HepG2 (cell line): Measurements from ENCODE around the gene SCFD2. TPM values are rescaled to one million over a fixed set of nuclear protein-coding genes. Genes with fewer than 3 reads are reported as not detected.

ENCODE experiments used
- ATF4 ChIP-seq, 2 experiments: fragments of 450-650 bp in 1 of 2; sonication (generic) in 1 of 2; formaldehyde crosslinking; IDR thresholded peaks; 2 replicates each; pipeline versions ENCODE4 v1.5.0 to v1.8.0; 2020 to 2022; ENCODE audit warnings: mild to moderate bottlenecking in 1 of 2, missing genetic modification reagents in 1 of 2
- ATF6 ChIP-seq: sonication (generic); formaldehyde crosslinking; conservative IDR thresholded peaks from 2 replicates; pipeline ENCODE4 v1.4.0; 2020; ENCODE audit warnings: missing genetic modification reagents
- ATF7-NPFF ChIP-seq: sonication (generic); formaldehyde crosslinking; IDR thresholded peaks from 2 replicates; pipeline ENCODE4 v1.8.1; 2023; ENCODE audit warnings: mild to moderate bottlenecking, low read depth, missing genetic modification reagents, moderate library complexity
- CENPT ChIP-seq: sonication (generic); formaldehyde crosslinking; IDR thresholded peaks from 2 replicates; pipeline ENCODE4 v1.8.0; 2022; ENCODE audit warnings: low read depth, mild to moderate bottlenecking, moderate library complexity, missing genetic modification reagents
- CHD4 ChIP-seq: fragments of 200-600 bp; sonication (generic); IDR thresholded peaks from 2 replicates; pipeline ENCODE4 v1.7.0; 2017; ENCODE audit warnings: mild to moderate bottlenecking, low read length, borderline replicate concordance
- FOXO4 ChIP-seq: sonication (generic); formaldehyde crosslinking; conservative IDR thresholded peaks from 2 replicates; pipeline ENCODE4 v1.8.1; 2023; ENCODE audit warnings: missing genetic modification reagents
- GTF3A ChIP-seq: sonication (generic); formaldehyde crosslinking; conservative IDR thresholded peaks from 2 replicates; pipeline ENCODE4 v1.4.0; 2020; ENCODE audit warnings: mild to moderate bottlenecking, missing genetic modification reagents
- KLF6 ChIP-seq: IDR thresholded peaks from 2 replicates; pipeline ENCODE4 v1.8.0; 2016; ENCODE audit warnings: missing biosample characterization, missing genetic modification reagents
- SP5 ChIP-seq: IDR thresholded peaks from 2 replicates; pipeline ENCODE4 v1.6.1; 2016; ENCODE audit warnings: low read depth, borderline replicate concordance
- ZBTB20 ChIP-seq: sonication (generic); formaldehyde crosslinking; IDR thresholded peaks from 2 replicates; pipeline ENCODE4 v1.8.1; 2023; ENCODE audit warnings: missing genetic modification reagents, low read depth, mild to moderate bottlenecking, borderline replicate concordance
- ZFP37 ChIP-seq: sonication (generic); formaldehyde crosslinking; IDR thresholded peaks from 2 replicates; pipeline ENCODE4 v1.4.0; 2020; ENCODE audit warnings: missing genetic modification reagents, borderline replicate concordance
- ZFP90 ChIP-seq: sonication (generic); formaldehyde crosslinking; IDR thresholded peaks from 2 replicates; pipeline ENCODE4 v1.8.0; 2022; ENCODE audit warnings: missing genetic modification reagents, mild to moderate bottlenecking, inconsistent platforms, borderline replicate concordance
- ZNF142 ChIP-seq: sonication (generic); formaldehyde crosslinking; IDR thresholded peaks from 2 replicates; pipeline ENCODE4 v1.4.0; 2020; ENCODE audit warnings: missing genetic modification reagents
- ZNF253 ChIP-seq: sonication (generic); formaldehyde crosslinking; IDR thresholded peaks from 2 replicates; pipeline ENCODE4 v1.8.0; 2022; ENCODE audit warnings: mild to moderate bottlenecking, missing genetic modification reagents, borderline replicate concordance
- ZNF274 ChIP-seq: sonication (generic); formaldehyde crosslinking; IDR thresholded peaks from 2 replicates; pipeline ENCODE4 v1.5.1; 2020; ENCODE audit warnings: mild to moderate bottlenecking, missing genetic modification reagents
- polyA plus RNA-seq, 8 experiments: library from polyadenylated mRNA; depleted of rRNA in 3 of 8; stranded (reverse) in 7 of 8; unstranded in 1 of 8; fragments of >200 nt; fragmentation: Illumina TruSeq in 4 of 8; extraction: Trizol in 4 of 8; gene quantifications; 2 replicates each; pipeline versions ENCODE4 v1.2.1 to v1.2.3, GENCODE V29; 2011 to 2016; ENCODE audit warnings: low read depth in 4 of 8, missing spikeins in 1 of 8, mixed read lengths in 1 of 8; ENCODE audit not compliant: insufficient read depth in 1 of 8
- total RNA-seq, 5 experiments: library from RNA; depleted of rRNA; stranded (reverse); fragments of >200 nt; fragmentation: Illumina TruSeq; extraction: Trizol; gene quantifications; 2 replicates each; pipeline ENCODE4 v1.2.3, GENCODE V29; 2016; ENCODE audit warnings: low read depth in 1 of 5
- TF ChIP-seq, protein P1 (sequence below): IDR thresholded peaks from 2 replicates; pipeline ENCODE4 v1.6.1; 2012; ENCODE audit warnings: inconsistent platforms

Gene SCFD2
- total and polyA plus RNA-seq, 2 of the 13 experiments (the other 11 are each of a cell fraction or from before 2014, with no cell fraction given): 4.6 to 15.6 TPM

DNA sequence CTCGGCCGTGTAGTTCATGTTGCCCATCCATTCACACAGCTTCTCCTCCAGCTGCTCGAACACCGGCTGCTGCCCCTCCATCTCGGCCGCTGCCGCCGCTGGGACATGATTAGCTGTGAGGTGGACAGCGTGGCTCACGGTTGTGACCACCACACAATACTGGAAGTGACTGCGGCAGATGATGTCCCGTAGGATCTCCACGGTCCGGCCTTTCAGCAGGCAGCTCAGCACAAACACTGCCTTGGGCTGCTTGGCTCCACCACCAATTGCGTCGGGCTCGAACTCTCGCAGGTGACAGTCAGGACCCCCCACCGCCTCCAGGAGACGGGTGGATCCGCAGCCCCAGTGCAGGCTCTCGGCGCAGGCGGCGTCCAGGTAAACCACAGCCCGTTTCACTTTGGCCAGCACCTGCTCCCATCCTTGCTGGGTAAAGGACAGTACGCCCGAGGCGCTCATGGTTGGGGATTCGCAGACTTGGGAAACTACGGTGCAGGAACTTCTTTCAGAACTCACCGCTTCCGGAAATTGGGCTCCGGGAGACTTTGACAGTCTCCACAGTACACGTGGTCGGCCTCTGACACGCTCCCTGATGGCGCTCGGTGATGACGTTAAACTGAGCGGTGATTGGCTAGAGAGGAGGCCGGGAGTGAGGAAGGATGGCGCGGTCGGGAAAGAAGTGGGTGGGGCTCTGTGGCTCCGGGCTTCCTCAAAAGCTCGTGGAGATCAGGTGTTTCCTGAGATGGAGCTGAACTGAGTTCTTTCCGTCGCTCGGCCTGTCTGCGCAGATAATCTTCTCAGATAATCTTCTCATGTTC is at the start of gene SCFD2 (continued):
- TF ChIP-seq ZNF142 (no peak; the same call in 1 of the 2 replicates), CENPT (CRISPR knock-in tag) (no peak), ZFP90 (no peak), GTF3A (CRISPR knock-in tag) (no peak), ZBTB20 (CRISPR knock-in tag) (peak; percentile 36; the same call in 1 of the 2 replicates), ZFP37 (CRISPR knock-in tag) (no peak), SP5 (peak; percentile 28; the same call in 1 of the 2 replicates), ATF4 (CRISPR knock-in tag; IDR thresholded peaks at IDR 0.05) (peak in 1 of 2 experiments; percentile 53; a peak in 1 of 4 replicates), KLF6 (CRISPR knock-in tag) (peak; percentile 59; the same call in 1 of the 2 replicates), ZNF253 (CRISPR knock-in tag) (peak; percentile 16; the same call in 1 of the 2 replicates), ZNF274 (CRISPR knock-in tag) (peak; percentile 78), CHD4 (no peak), ATF7-NPFF (CRISPR knock-in tag) (peak; percentile 52; the same call in 1 of the 2 replicates), ATF6 (CRISPR knock-in tag) (no peak), FOXO4 (CRISPR knock-in tag) (no peak)
- TF ChIP-seq, protein P1, sequence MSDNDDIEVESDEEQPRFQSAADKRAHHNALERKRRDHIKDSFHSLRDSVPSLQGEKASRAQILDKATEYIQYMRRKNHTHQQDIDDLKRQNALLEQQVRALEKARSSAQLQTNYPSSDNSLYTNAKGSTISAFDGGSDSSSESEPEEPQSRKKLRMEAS: peak; percentile 100
